HG02884 (cell line): Measurements from ENCODE around the gene ADRM1.

Experiments used
- ATAC-seq: cut with Tn5 transposase; IDR thresholded peaks from one replicate; pipeline ENCODE4 v1.9.1; 2021; ENCODE audit warnings: mild to moderate bottlenecking, moderate library complexity; ENCODE audit not compliant: unreplicated experiment

The ADRM1 gene, protein sequence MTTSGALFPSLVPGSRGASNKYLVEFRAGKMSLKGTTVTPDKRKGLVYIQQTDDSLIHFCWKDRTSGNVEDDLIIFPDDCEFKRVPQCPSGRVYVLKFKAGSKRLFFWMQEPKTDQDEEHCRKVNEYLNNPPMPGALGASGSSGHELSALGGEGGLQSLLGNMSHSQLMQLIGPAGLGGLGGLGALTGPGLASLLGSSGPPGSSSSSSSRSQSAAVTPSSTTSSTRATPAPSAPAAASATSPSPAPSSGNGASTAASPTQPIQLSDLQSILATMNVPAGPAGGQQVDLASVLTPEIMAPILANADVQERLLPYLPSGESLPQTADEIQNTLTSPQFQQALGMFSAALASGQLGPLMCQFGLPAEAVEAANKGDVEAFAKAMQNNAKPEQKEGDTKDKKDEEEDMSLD

DNA sequence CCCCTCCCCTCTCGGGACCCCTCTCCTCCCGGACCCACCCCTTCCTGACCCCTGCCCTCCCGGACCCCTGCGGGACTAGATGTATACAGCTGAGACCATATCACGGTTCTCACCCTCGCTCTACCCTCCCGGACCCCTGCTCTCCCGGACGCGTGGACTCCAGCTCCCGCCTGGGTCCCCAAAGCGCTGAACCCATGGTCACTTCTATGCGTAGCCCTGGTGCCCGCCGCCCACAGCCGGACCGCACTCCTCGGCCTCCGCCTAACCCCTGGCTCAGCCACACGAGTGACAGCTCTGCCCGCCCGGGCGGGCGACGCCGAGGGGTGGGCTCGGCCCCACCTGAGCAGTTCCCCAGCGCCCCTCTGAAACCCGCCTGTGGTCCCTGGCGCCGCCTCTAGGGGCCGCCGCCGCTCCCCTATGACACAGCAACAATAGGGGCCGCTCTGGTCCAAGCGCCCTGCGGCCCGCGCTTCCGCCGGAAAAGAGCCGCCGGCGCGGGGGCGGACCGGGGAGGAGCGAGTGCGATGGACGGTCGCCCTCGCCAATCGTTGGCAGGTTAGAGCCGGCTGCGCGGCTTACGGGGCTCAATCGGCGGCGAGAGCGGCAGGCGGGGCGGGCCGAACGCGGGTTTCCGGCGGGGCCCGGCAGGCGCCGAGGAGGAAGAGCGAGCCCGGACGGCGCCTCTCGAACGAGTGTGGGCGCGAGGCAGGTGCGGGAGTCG is at the start of gene ADRM1:
ADRM1 (plus strand) TSS at position 657 of the 721 bp plus-strand sequence. CDS start 572 bp downstream, outside the sequence.
- peak; percentile 83 for ATAC-seq

DNA sequence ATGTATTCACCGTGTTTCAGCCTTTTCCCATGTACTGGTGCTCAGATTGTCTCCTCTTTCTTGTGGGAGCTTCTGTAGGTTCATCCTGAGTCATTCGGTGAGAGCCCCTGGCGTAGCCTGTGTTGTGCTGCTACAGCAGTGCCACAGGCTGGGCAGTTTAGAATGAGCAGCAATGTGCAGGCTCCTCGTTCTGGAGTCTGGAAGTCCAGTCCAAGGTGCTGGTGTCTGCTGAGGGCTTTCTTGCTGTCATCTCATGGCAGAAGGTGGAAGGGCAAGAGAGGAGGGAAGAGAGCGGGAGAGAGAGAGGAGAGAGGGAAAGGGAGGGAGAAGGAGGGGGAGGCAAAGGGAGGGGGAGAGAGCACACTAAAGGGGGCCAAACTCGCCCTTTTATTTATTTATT is 49.4 kb upstream of the ADRM1 start:
- ATAC-seq, result no peak

DNA sequence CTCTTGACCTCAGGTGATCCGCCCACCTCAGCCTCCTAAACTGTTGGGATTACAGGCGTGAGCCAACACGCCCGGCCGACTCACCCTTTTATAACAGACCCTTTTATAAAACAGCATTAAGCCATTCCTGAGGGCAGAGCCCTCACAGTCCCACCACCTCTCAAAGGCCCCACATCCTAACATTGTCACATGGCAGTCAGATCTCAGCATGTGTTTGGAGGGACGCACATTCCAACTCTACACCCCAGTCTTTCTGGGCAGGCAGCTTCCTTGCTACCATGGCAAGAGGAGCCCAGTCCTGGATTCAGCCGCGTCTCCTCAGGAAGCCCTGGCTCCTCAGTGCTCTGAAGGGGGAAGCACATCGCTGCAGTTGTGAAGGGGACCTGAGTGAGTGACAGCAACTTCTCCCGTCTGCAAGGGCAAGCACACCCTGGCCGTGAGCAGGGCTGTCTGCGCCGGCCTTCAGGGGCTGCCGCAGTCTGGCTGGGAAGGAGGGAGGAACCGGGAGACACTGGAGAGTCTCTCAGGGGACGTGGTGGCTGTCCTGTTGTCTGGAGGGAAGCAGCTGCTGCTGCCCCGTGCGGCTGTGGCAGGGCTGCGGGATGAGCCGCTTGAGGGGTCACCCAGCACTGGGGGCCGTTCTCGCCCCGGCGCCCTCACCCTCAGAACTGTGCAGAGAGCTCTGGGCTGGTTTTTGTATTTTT is 48.6 kb upstream of the ADRM1 start:
- ATAC-seq, result no peak

DNA sequence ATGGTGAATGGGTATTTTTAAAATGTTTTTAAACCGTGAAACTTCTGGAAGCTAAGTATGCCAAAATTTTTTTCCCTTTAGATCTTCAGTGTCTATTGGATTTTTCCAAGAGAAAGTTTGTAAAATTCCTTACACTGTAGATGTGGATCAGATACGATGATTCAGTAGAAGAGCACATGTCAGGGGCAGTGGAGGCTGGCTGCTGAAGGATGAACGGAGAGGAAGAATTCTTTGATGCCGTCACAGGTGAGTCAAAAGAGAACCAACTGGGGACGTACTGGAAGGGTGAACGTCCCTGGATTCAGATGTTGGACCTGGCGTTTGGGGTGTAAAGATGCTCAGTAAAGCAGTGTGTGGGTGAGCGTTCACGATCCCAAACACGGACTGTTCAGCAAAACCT is 46.8 kb upstream of the ADRM1 start:
- no peak for ATAC-seq

DNA sequence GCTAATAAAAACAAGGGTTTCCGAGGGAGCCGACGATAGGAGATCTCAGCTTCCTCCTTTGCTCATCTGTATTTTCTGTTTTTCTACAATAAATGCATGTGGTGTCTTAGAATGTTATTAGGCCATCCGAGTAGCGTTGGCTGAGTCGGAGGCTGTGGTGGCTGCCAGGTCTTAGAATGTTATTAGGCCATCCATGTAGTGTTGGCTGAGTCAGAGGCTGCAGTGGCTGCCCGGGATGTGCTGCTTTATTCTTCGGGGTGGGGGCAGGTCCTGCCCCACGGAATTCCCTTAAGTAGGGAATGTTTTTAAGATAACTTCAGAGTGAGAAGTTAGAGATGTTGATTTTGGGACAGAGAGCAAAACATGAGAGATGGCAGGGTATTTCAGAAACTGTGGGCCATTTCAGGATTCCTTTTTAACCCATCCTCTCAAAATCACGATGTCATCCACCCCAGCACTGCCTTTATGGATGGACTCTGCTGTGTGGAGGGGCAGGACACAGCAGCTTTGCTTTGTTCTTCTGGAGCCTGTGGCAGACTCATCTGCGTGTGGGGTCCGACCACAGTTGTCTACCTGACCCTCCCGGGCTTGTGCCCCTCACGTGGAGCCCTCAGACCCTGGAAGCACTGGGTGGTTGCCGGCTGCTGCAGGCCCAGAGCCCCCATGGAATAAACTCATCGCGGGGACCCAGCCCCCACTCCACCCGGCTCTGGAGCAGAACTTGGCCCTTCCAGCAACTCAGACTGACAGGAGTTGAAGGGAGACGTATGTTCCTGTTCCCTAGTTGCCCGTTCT is 44.1 kb upstream of the ADRM1 start:
- ATAC-seq, result no peak

DNA sequence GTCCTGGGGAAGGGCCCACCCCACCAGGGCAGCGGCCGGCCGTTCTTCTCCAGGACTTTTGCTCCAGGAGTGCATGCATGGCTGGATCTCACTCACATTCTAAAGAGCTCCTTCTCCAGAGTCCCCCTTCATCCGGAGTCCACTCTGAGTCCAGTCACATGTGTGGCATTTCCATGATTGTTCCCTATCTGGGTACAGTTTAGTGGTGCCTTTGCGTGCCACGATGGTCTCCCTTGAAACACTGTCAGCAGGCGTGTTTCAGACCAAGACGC is 43.6 kb upstream of the ADRM1 start:
- no peak for ATAC-seq

DNA sequence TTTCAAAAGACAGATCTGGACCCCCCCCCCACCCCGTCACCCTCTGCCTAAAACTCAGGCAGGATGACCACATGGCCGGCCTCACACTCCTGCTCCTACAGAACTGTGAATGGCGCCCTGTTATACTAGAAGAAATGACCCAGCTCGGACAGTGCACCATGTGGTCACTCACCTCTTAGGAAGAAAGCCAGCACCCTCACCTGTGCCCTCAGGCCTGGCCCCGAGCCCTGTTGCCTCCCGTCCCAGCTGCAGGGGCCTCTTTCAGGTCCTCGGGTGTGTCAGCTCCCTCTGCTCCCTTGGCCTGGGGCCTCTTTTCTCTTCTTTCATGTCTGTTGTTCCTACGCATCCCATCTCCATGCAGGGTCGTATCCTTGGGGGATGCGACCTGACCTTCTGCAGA is 40.7 kb upstream of the ADRM1 start:
- ATAC-seq, result no peak

DNA sequence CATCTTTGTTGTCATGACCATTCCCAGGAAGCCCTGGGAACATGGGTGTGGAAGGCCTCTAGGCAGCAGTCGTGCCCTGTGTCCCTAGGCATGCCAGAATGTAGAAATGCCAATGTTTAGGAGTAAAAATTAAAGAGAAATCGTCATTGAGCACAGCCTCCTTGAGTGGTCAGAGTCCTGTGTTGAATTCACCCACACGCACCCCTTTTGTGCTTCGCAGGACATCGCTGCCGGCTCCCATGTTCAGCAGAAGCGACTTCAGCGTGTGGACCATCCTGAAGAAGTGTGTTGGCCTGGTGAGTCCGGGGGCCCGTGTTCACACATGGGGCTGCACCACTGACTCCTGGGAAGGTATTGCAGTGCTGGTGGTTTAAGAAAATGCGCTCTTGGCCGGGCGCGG is 39.4 kb upstream of the ADRM1 start:
- no peak for ATAC-seq

DNA sequence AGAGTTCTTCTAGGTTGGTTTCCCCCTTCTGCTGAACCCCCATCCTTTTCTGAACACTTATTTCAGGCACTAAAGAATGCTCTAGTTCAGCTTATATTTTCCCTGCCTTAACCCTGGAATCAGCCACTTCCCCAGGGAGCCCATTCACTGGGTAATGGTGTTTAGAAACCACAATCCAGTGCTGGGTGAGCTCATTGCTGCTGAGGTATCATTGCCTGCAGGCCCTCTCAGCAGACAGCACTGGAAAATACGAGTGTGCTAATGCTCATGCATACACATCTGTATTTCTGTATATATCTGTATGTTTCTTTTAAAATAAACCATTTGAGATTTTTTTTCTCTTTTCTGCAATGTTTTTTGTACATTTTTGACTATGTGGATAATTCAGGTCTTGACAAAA is 37.4 kb upstream of the ADRM1 start:
- no peak for ATAC-seq

DNA sequence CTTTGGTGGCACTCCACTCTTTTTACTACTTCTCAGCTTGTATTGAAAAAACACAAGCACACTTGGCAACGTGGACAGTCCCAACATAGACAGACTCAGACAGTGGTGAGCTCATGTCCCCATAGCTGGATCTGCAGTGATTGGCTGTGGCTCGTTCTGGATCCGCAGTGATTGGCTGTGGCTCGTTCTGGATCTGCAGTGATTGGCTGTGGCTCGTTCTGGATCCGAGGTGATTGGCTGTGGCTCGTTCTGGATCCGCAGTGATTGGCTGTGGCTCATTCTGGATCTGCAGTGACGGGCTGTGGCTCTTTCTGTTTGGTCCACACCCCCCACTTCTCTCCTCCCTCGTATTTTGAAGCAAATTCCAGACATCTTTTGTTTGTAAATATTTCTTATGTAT is 36.5 kb upstream of the ADRM1 start:
- no peak for ATAC-seq

DNA sequence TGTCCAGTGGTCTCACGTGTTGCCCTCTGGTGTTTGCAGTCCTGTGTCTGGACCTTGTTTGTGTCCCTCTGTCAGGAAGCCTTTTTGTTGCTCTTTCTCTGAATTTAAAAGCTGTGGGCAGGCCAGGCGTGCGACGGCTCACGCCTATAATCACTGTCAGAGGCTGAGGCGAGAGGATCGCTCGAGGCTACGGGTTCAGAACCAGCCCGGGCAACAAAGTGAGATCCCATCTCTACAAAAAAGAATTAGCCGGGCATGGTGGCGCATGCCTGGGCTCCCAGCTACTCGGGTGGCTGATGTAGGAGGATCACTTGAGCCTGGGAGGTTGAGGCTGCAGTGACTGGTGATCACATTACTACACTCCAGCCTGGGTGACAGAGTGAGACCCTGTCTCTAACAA is 35.9 kb upstream of the ADRM1 start:
- ATAC-seq, result no peak

DNA sequence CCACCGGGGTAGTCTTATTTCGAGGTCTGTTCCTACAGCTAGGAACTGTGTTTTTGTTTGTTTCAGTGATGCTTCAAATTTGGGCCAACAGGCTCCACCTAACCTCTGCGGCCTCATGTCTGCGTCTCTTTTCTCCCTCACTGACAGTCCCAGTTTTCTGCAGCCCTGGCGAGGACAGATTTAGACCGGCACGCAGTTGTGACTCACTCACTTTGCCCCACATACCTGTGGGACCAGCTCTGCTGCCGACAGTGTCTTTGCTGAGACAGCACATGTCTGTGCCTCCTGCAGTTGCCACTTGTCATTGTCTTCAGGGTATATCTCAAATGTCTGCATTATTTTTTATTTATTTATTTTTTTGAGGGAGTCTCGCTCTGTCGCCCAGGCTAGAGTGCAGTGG is 35.3 kb upstream of the ADRM1 start:
- ATAC-seq, result no peak

DNA sequence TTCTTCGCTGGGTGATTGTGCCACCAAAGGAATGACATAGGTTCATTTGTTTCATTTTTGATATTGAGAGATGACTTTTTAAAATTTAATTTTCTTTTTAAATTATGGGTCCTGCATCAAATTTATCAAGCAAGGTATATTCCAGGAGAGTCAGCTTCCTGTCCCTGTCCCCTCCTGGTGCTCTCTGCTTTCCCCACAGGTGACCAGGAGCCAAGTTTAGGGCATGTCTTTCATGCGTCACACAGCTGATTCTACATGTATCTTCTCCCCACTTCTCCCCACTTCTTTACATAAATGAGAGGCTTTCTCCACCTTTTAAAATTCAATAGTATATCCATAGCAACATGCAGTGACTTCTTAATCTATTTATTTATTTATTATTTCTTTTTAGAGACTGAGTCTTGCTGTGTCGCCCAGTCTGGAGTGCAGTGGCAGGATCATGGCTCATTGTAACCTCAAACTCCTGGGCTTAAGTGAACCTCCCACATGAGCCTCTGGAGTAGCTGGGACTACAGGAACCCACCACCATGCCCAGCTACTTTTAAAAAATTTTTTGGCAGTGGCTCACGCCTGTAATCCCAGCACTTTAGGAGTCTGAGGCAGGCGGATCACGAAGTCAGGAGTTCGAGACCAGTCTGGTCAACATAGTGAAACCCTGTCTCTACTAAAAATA is 34.4 kb upstream of the ADRM1 start:
- no peak for ATAC-seq

DNA sequence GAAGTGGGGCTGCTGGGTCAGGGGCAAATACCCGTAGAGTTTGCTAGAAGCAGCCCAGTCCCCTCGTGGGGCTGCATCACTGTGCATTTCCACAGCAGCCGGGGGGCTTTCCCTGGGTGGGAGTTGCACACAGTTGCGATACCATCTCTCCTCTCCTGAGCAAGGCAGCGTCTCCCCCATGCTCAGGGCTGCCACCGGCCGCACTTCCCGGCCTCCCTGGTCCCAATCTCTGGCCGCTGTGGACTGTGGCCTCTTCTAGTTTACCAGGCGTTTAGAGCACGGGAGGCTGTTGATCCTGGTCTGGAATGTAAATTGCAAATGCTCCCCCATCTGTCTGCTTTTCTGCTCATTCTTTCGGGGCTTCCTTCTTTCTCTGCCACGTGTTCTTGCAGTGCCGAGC is 33.4 kb upstream of the ADRM1 start:
- no peak for ATAC-seq

DNA sequence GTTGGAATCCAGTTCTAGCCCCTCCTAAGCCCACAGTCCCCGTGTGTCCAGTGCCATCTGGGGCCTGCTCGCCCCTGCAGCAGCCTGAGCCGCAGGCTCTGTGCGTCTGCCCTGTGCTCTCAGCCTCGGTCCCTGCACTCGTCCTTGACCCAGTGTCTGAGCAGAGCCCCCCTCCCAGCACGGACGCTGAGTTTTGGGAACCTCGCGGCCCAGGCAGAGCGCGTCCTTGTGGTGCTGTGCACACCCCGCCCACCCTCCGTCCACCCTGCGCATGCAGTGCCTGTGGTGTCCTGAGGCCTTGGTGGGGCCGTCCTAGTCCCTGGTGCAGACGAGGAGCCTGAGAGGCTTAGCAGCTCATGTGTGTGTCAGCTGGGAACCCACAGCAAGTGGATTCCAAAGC is 32.9 kb upstream of the ADRM1 start:
- no peak for ATAC-seq

DNA sequence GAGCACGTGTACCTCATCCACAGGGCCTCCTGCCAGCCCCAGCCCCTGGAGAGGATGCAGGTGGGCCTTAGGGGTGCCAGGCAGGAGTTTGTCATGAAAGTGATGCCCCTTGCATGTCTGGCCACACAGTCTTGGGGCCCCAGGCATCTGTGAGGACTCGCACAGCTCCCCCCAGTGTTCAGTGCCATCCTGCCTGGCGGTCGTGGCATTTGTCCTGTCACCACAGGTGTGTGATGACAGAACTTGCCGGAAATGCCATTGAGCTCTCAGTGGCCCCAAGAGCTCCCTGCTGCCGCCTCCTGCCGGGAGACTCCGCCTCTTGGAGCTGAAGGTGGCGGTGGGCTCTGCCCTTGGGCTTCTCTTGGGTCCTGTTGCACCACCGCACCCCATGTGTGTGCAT is 30.6 kb upstream of the ADRM1 start:
- no peak for ATAC-seq

DNA sequence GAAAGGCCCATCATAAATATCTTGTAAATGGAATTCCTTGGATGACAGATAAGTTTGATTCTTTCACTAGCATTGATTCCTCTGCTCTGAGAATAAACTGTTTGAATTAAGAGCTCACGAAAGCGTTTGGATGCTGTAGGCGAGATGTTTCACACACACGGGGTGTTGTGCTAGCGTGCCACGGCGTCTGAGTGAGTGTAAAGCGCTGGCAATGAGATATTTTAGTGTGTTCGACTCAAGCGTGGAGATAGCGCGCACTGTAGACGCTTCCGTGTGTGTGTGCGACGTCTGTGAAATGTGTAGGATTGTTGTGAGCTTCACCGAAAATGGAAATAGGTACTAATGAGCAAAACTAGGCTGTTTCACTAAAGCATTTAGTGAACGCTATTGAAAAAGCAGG is 29.4 kb upstream of the ADRM1 start:
- ATAC-seq, result no peak

DNA sequence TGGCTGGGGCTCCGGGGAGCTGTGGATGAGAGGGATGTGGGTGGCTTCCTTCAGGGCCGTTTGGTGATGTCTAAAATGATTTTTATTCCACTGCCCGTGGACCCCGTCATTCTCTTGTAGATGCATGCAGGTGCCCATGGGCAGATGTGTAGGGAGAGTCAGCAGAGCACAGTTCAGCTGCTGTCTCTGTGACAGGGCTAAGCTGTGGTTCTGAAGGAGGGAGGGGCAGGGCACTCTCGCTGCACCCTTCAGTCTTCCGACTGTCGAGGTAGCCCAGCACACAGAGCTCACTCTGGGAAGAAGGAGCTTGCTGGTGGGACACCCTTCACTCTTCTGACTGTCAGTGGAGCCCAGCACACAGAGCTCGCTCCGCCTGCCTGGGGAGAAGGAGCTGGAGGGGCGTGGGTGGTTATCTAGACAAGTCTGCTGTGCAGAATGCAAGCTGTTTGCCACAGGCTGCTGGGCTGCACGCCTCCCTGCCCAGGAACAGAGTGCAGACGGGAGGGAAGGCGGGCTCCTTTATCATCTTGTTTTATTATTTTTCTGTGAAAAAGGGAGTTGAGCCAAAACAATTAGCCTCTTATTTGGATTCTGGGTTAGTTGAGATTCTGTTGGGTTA is 28.4 kb upstream of the ADRM1 start:
- ATAC-seq, result no peak

DNA sequence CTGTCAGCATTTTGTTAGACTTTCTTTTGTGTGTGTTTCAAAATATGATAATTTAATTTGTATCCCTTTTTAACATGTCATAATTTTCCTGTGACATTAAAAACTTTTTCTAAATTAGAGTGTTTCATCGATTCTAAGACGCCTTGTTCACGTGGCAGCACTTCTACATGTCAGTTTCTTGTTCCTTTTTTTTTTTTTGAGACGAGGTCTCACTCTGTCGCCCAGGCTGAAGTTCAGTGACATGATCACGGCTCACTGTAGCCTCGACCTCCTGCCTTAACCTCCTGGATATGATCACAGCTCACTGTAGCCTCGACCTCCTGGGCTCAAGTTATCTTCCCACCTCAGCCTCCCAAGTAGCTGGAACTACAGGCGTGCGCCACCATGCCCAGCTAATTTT is 27.6 kb upstream of the ADRM1 start:
- no peak for ATAC-seq

DNA sequence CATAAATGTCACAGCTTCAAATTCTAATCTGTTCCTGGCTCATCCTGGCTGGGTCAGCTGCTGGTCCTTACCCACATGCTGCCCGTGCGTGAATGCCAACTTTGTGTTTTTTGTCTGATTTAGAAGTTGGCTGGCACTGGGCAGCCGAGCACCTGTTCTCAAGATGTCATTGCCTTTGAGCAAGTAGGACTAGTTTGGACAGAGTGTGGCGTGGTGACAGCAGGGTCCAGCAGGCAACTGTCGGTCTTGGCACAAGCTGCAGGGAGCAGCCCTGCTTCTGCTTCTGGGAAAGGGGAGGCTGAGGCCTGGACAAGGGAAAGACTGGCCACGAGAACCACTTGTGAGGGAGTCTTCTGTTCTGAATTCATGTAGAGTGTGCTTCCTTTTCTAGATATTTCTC is 26.4 kb upstream of the ADRM1 start:
- no peak for ATAC-seq
